HG02885 (cell line): ENCODE data around the gene PIGN.

ENCODE experiments used
- ATAC-seq: cut with Tn5 transposase; IDR thresholded peaks from one replicate; pipeline ENCODE4 v1.9.1; 2021; ENCODE audit warnings: mild to moderate bottlenecking; ENCODE audit not compliant: unreplicated experiment, poor library complexity

The PIGN gene

DNA sequence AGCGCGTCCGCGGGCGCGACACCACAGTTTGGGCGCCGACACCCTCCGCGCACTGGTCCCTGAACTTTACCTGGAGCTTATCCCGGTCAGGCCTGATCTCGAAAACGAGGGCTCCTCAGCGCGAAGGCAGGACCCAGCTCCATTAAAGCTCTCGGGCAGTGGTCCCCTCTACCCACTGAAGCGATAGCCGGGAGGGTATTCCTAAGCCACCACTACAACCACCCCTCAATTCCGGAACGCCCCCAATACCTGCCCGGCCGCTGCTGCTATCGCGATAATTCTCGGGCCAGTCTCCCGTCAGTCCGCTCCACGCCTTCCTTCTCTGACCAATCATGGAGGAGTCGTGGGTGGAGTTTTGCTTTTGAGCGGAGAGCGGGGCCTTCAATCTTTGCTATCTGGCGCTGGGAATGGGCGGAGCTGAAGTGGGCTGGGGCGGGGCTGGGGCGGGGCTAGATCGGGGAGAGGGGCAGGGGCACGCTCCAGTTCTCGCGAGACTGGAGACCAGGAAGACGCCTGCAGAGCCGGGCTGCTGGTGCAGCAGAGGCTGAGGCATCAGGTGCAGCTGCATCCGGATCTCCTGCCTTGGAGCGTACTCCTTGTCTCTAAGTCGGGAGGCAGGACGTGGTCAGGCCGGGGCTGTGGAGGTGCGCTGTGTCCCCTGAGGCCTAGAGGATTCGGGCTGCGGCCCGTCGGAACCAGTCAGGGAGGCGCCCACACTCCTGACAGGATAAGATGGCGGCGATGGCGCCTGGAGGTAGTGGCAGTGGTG, at the start of gene PIGN, which contains the start of gene RELCH:
Gene PIGN, minus strand, starts transcription at position 283 of the 769 bp plus-strand sequence. CDS start 25,703 bp downstream, outside the sequence.
Gene RELCH, plus strand, starts transcription at position 482 of the 769 bp plus-strand sequence. Its CDS starts 251 bp downstream, at position 733.
- peak; percentile 92 for ATAC-seq

- ATAC-seq = no peak
These were observed 49.4 kb upstream of the PIGN start for GRCh38 chr18:62236252-62236651.

DNA sequence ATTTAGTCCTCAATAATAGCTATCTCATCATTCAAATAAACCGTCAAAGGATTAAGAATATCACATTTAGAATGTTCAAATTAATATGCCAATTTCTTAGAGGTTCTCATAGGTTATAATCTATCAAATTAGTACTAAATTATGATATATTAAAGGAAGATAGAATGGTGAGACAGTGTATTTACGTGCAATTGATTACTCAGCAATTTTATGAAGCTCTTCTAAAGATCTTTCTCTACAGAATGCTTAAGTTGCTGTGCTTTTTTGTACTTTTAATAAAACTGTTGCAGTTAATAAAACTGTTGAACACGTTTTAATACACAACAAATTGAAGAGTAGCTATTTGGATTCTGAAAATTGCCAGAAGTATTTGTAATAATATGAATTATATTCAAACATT, 39.2 kb upstream of the PIGN start:
- no peak for ATAC-seq

- ATAC-seq = no peak
These were observed 37.4 kb upstream of the PIGN start for GRCh38 chr18:62224229-62224628.

DNA sequence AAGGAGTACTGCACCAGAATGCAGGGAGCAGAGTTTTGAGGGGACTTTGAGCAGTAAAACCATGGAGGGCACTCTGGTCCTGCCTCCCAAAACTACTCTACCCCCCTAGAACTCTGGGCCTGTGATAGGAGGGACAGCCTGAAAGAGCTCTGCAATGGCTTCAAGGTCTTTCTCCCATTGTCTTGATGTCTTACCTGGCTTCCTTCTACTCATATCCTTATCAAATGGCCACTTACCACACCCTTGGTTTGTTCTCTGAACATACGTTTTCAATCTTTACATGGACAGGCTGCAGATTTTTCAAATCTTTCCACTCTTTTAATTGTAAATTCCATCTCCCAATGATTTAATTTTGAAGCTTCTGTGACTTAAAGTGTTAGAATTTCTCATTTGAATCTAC, 27.9 kb upstream of the PIGN start:
- ATAC-seq = no peak

GRCh38 chr18:62211325-62211828, 24.5 kb upstream of the PIGN start:
- ATAC-seq = no peak

GRCh38 chr18:62210138-62210537, 23.3 kb upstream of the PIGN start:
- no peak for ATAC-seq

DNA sequence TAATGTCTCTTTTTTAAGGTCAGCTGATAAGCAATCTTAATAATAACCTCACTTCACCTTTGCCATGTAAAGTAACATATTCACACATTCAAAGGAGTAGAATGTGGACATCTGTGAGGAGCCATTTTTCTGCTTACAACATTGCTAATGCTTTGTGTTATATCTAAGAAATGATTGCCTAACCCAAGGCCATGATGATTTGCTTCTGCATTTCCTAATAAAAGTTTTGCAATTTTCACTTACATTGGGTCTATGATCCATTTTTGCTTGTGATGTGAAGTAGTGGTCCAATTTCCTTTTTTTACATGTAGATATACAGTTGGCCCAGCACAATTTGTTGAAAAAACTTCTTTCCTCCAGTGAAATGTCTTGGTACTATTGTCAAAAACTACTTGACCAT, 22.2 kb upstream of the PIGN start:
- no peak for ATAC-seq

- no peak for ATAC-seq
These were observed 19.7 kb upstream of the PIGN start for GRCh38 chr18:62206593-62206992.

GRCh38 chr18:62205824-62206223, 19.0 kb upstream of the PIGN start:
- no peak for ATAC-seq

DNA sequence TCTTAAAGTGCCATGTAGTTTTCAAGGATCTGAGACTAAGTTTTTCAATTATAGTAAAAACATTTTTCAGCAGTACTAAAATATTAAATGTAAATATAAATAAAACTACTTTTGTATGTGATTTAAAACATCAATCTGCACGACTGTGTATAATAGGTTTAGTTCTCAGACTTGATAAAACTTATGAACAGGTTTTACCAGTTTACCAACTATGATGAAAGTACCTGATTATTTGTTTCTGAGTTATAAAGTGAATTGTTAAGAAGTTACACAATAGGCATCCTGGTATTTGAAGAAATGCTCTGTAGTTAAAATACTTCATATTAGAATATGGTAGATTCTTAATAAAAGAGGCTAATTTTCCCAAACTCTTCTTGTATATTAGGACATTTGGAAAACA, 15.0 kb upstream of the PIGN start:
- no peak for ATAC-seq

GRCh38 chr18:62200121-62200914, 13.5 kb upstream of the PIGN start:
- ATAC-seq = peak; percentile 37

DNA sequence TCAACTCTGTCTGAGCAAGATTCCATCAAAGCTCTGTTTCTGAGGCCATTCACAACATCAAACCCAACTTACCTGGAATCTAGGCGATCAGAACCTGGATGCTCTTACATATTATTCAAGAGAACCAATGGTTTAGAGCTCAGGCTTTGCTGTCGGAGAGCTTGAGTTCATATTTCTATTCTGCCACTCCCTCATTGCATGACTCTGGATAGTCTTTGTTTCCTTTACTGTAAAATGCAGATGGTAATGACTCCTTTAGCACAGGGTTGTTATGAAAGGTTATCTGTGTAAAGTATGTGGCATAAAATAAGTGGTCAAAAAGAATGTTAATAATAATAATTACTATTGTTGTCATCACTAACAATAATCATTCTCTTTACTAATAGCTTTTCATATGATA, 12.8 kb upstream of the PIGN start:
- no peak for ATAC-seq

GRCh38 chr18:62198259-62198658, 11.4 kb upstream of the PIGN start:
- peak; percentile 74 for ATAC-seq

GRCh38 chr18:62196980-62197379, 10.1 kb upstream of the PIGN start:
- ATAC-seq = no peak

DNA sequence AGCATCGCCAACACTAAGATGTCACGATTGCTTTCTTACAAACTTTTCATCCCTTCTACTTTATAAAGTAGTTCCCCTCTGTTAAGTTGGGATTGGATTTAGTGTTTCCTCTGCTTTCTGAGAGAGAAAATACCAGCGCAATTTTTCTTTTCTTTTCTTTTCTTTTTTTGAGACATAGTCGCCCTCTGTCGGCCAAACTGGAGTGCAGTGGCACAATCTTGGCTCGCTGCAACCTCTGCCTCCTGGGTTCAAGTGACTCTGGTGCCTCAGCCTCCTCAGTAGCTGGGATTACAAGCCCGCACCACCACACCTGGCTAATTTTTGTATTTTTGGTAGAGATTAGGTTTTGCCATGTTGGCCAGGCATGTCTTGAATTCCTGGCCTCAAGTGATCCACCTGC, 9.2 kb upstream of the PIGN start:
- ATAC-seq = no peak

GRCh38 chr18:62189208-62189607, 2.4 kb upstream of the PIGN start:
- no peak for ATAC-seq

- ATAC-seq = no peak
These were observed 971 bp upstream of the PIGN start for GRCh38 chr18:62187543-62188510.

DNA sequence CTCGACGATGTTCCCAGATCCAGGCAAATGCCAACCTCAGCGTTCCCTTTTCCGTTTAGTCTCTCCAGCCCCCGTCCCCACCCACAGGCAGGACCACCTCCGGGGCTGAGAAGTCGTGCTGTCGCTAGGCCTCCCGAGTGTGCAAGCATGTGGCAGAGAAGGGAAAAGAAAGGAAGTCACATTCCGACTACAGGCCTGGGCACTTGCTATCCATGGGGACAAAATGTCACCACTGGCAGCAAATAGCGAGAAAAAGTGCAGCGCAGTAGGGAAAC, 420 bp downstream of the PIGN start:
- ATAC-seq = peak; percentile 13

DNA sequence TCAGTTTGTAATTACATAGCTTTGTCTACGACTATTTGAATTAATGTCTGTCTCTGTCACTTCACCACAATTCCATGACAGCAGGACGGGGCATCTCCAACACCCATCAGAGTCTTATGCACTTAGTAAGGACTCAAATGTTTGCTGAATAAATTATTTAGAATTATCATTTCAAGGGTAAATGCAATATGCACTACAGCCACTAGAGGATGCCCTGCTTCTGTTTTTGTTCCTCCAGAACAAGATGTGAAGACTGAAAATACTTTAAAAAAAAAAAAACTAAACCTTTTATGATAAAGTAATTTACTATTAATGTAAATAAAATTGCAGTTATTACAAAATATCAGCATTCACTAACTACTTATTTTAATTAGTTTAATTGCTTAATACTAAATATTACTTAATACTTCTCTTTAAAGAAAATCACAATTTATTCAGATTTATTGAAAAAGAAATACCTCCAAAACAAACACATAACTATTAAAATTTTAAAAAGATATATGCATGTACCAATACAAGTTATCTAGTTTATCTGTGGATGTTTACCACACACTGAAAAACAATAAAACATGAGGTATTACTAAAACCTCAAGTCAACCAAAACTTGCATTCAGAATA, 3.2 kb downstream of the PIGN start:
- no peak for ATAC-seq
